Smooth muscle cell (in vitro differentiated cells): ENCODE measurements around the gene PDGFD. TPM values are rescaled to one million over a fixed set of nuclear protein-coding genes. Genes with fewer than 3 reads are reported as not detected.

Experiments
- DNase-seq: peaks from one replicate; lab custom pipeline; 2025; ENCODE audit not compliant: unreplicated experiment; lab: John Stamatoyannopoulos, UW
- H2AFZ ChIP-seq: fragments of 200-600 bp; sonication (generic); 2 replicates; pipeline ENCODE4 v1.6.0; 2016; ENCODE audit warnings: antibody characterized with exemption, low read depth, mild to moderate bottlenecking
- H3F3A ChIP-seq: fragments of 200-600 bp; sonication (generic); 2 replicates; pipeline ENCODE4 v1.6.0; 2017; ENCODE audit warnings: antibody characterized with exemption, low read depth
- H3K27ac ChIP-seq: fragments of 200-600 bp; sonication (generic); 2 replicates; pipeline ENCODE4 v1.5.1; 2016; ENCODE audit warnings: low read depth, mild to moderate bottlenecking
- H3K27me3 ChIP-seq: fragments of 200-600 bp; sonication (generic); 2 replicates; pipeline ENCODE4 v1.6.1; 2016; ENCODE audit warnings: low read depth, mild to moderate bottlenecking
- H3K36me3 ChIP-seq: fragments of 200-600 bp; sonication (generic); 2 replicates; pipeline ENCODE4 v1.5.1; 2016; ENCODE audit warnings: low read depth
- H3K4me1 ChIP-seq: fragments of 200-600 bp; sonication (generic); 2 replicates; pipeline ENCODE4 v1.5.1; 2016; ENCODE audit warnings: low read depth
- H3K4me2 ChIP-seq: fragments of 200-600 bp; sonication (generic); 2 replicates; pipeline ENCODE4 v1.6.0; 2016; ENCODE audit warnings: mild to moderate bottlenecking
- H3K4me3 ChIP-seq: fragments of 200-600 bp; sonication (generic); 2 replicates; pipeline ENCODE4 v1.5.1; 2016; ENCODE audit warnings: mild to moderate bottlenecking
- H3K79me2 ChIP-seq: fragments of 200-600 bp; sonication (generic); 2 replicates; pipeline ENCODE4 v1.6.0; 2016; ENCODE audit warnings: low read depth, mild to moderate bottlenecking
- H3K9ac ChIP-seq: fragments of 200-600 bp; sonication (generic); 2 replicates; pipeline ENCODE4 v1.6.0; 2016; ENCODE audit warnings: low read depth
- H3K9me3 ChIP-seq: fragments of 200-600 bp; sonication (generic); replicated peaks from 2 replicates; pipeline ENCODE4 v1.5.1; 2016; ENCODE audit warnings: low read depth
- H4K20me1 ChIP-seq: fragments of 200-600 bp; sonication (generic); 2 replicates; pipeline ENCODE4 v1.6.0; 2016; ENCODE audit warnings: low read depth
- CTCF ChIP-seq: fragments of 200-600 bp; sonication (generic); IDR thresholded peaks from 2 replicates; pipeline ENCODE4 v1.5.1; 2017; ENCODE audit warnings: borderline replicate concordance, mild to moderate bottlenecking, antibody characterized with exemption; ENCODE audit not compliant: insufficient read depth, poor library complexity, severe bottlenecking
- WGBS: methylation state at CpG from one replicate; pipeline ENCODE4 v1.1.7; 2016; ENCODE audit warnings: low lambda C conversion rate; 5-methylcytosine and 5-hydroxymethylcytosine counted together
- polyA plus RNA-seq: library from polyadenylated mRNA; unstranded; fragments of >200 nt; fragmentation: Nextera tagmentation; extraction: Ambion mirVana; gene quantifications from 2 replicates; pipeline ENCODE4 v1.2.1, GENCODE V29; 2016
- total RNA-seq: library from RNA; depleted of rRNA; stranded (reverse); fragments of >200 nt; gene quantifications from 2 replicates; pipeline ENCODE4 v1.2.3, GENCODE V29; 2014

Gene PDGFD
- total and polyA plus RNA-seq, 2 experiments from 2014 or later: 1.5 to 10.0 TPM

- Histone ChIP-seq H3F3A (no peaks in the 10 kb centered on the region), H3K9me3 (no peaks in the 10 kb centered on the region), H3K4me3 (no peak overlapping the region), H3K4me2 (no peak overlapping the region), H3K4me1 (peaks cover 21% of the 10 kb centered on the region), H4K20me1 (no peaks in the 10 kb centered on the region), H3K79me2 (no peaks in the 10 kb centered on the region), H3K27me3 (no peaks in the 10 kb centered on the region), H3K27ac (no peak overlapping the region), H2AFZ (no peak overlapping the region), H3K36me3 (no peaks in the 10 kb centered on the region), H3K9ac (no peak overlapping the region)
- WGBS: 93% methylated on average over 4 of the region's 4 CpGs
- no peak for TF ChIP-seq CTCF
- DNase-seq: no peak
These were observed 43.3 kb downstream of the PDGFD start for GRCh38 chr11:104120493-104121137.

DNA sequence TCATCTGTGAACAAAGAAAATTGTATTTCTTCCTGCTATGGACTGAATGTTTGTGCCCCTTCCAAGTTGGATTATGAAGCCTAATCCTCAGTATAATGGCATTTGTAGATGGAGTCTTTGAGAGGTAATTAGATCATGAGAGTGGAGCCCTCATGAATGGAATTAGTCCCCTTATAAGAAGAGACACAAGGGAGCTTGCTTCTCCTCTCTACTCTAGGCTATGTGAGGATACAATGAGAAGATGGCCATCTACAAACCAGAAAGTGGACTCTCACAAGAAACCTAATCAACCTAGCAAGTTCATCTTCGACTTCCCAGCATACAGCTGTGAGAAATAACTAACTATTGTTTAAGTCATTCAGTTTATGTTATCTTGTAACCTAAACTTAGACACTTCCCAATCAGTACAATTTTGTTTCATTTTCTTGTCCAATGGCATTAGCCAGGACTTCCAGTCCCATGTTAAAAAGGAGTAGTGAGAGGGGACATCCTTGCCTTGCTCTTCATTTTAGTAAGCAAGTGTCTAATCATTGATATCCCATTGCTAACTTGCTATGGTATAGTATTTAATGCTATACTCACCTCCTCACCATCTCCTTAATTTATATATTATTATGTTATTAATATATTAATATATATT is 45.7 kb downstream of the PDGFD start:
- Histone ChIP-seq H3K27ac (no peak overlapping the region), H3K4me2 (no peak overlapping the region), H3K9me3 (no peaks in the 10 kb centered on the region), H3K27me3 (no peaks in the 10 kb centered on the region), H3K4me3 (no peak overlapping the region), H3K79me2 (no peaks in the 10 kb centered on the region), H3K4me1 (peaks cover 16% of the 10 kb centered on the region), H3F3A (no peaks in the 10 kb centered on the region), H2AFZ (no peak overlapping the region), H4K20me1 (no peaks in the 10 kb centered on the region), H3K36me3 (no peaks in the 10 kb centered on the region), H3K9ac (no peak overlapping the region)
- TF ChIP-seq CTCF: no peak
- no peak for DNase-seq
- WGBS: 96% methylated on average over 1 of the region's 1 CpG

DNA sequence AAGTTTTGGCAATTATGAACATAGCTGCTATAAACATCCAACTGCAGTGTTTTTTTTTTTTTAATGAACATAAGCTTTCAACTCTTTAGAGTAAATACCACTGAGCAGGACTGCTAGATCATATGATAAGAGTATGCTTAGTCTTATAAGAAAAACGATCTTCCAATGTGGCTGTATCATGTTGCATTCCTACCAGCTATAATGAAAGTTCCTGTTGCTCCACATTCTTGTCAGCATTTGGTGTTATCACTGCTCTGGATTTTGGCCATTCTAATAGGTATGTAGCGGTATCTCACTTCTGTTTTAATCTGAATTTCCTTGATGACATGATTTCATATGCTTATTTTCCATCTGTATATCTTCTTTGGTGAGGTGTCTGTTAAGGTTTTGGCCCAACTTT is 50.4 kb downstream of the PDGFD start:
- no peak for TF ChIP-seq CTCF
- Histone ChIP-seq H3K9ac (no peak overlapping the region), H3F3A (no peaks in the 10 kb centered on the region), H4K20me1 (no peaks in the 10 kb centered on the region), H3K4me1 (no peaks in the 10 kb centered on the region), H3K36me3 (no peaks in the 10 kb centered on the region), H2AFZ (no peak overlapping the region), H3K4me3 (no peak overlapping the region), H3K9me3 (no peaks in the 10 kb centered on the region), H3K27ac (no peak overlapping the region), H3K4me2 (no peak overlapping the region), H3K27me3 (no peaks in the 10 kb centered on the region), H3K79me2 (no peaks in the 10 kb centered on the region)
- DNase-seq: no peak
- WGBS: 79% methylated on average over 2 of the region's 2 CpGs
